ENCODE results near the gene HSD3B2. TPM values are rescaled to one million over a fixed set of nuclear protein-coding genes. Genes with fewer than 3 reads are reported as not detected.

The HSD3B2 gene
- total and polyA plus RNA-seq, 2 of the 8 experiments (the other 6 are each of a cell fraction or from before 2014, with no cell fraction given) = not detected

GRCh38 chr1:119453021-119453420, 38.1 kb downstream of the HSD3B2 start:
- FAIRE-seq = no peak

More at GRCh38 chr1:119453021-119453420, 38.1 kb downstream of the HSD3B2 start:
- TF ChIP-seq SP4 (IDR thresholded peaks at IDR 0.05; ENCODE audit: low read length) (no peak), FOSL1 (IDR thresholded peaks at IDR 0.05; ENCODE audit: insufficient read depth, low read depth, low read length) (no peak), CBX8 (IDR thresholded peaks at IDR 0.05; ENCODE audit: borderline replicate concordance, low read depth, low read length) (no peak), KDM4A (IDR thresholded peaks at IDR 0.05; ENCODE audit: low read depth, low read length, severe bottlenecking) (no peak), GTF2F1 (IDR thresholded peaks at IDR 0.05; ENCODE audit: borderline replicate concordance, low read depth, low read length) (no peak), RFX5 (IDR thresholded peaks at IDR 0.05; ENCODE audit: borderline replicate concordance, low read depth, low read length) (no peak), ASH2L (IDR thresholded peaks at IDR 0.05; ENCODE audit: low read length) (no peak), TCF12 (IDR thresholded peaks at IDR 0.05; ENCODE audit: low read depth, low read length) (no peak), HDAC2 (IDR thresholded peaks at IDR 0.05; ENCODE audit: borderline replicate concordance in 1 of 2, low read depth in 2 of 2, low read length in 2 of 2) (no peak), POLR2A (IDR thresholded peaks at IDR 0.05; ENCODE audit: control extremely low read depth in 1 of 2, low read depth in 2 of 2, low read length in 2 of 2) (no peak), PHF8 (conservative IDR thresholded peaks at IDR 0.05; ENCODE audit: low read depth, low read length) (no peak), CTCF (IDR thresholded peaks at IDR 0.05; ENCODE audit: control extremely low read depth in 1 of 3, insufficient read depth in 1 of 3, low read depth in 1 of 3, low read length in 3 of 3) (no peak), CREB1 (IDR thresholded peaks at IDR 0.05) (no peak)
- Histone ChIP-seq H3K14ac (ENCODE audit: insufficient read length) (no peak overlapping the region), H3K56ac (replicated peaks; ENCODE audit: insufficient read length, low read depth, low read length) (no peak overlapping the region), H3K79me2 (ENCODE audit: control insufficient read depth in 1 of 2, insufficient read depth in 2 of 2, low read length in 2 of 2) (no peaks in the 10 kb centered on the region), H2BK5ac (ENCODE audit: low read depth, low read length) (no peak overlapping the region), H3K23ac (ENCODE audit: insufficient read length) (no peak overlapping the region), H3K4me1 (replicated peaks in 1 of 4; ENCODE audit: control insufficient read depth in 3 of 4, insufficient read depth in 4 of 4, low read length in 3 of 4) (peaks cover 0 to 2% (median 0%) of the 10 kb centered on the region in 4 experiments; a peak in 2 of 7 replicates), H4K5ac (ENCODE audit: insufficient read length, low read depth, low read length) (no peak overlapping the region), H3K9me3 (ENCODE audit: insufficient read depth in 2 of 2, low read depth in 1 of 2, low read length in 1 of 2) (no peaks in the 10 kb centered on the region), H3K27ac (ENCODE audit: low read depth, low read length) (no peak overlapping the region), H3K9ac (replicated peaks in 1 of 4; ENCODE audit: extremely low read depth in 1 of 4, low read depth in 3 of 4, low read length in 3 of 4) (no peak overlapping the region), H2AK5ac (ENCODE audit: low read depth, low read length) (no peak overlapping the region), H3K23me2 (ENCODE audit: low read depth, low read length) (0 out of 2 replicates have a peak, but pooled peaks cover 2% of the 10 kb centered on the region), H2BK120ac (replicated peaks; ENCODE audit: low read depth, low read length) (no peak overlapping the region), H2BK12ac (ENCODE audit: low read depth, low read length) (no peak overlapping the region), H3K18ac (ENCODE audit: extremely low read depth, low read length) (no peak overlapping the region), H2BK15ac (ENCODE audit: low read length) (no peak overlapping the region), H3K4me3 (ENCODE audit: extremely low read depth in 1 of 4, insufficient read depth in 2 of 4, low read depth in 3 of 4, low read length in 4 of 4) (no peak overlapping the region), H3K79me1 (ENCODE audit: low read depth, low read length) (no peaks in the 10 kb centered on the region), H2AFZ (ENCODE audit: low read length) (no peak overlapping the region), H4K91ac (replicated peaks; ENCODE audit: insufficient read length, low read length) (no peak overlapping the region), H4K20me1 (replicated peaks in 1 of 2; ENCODE audit: control insufficient read depth in 1 of 2, insufficient read depth in 2 of 2, low read length in 2 of 2) (no peaks in the 10 kb centered on the region), H3K27me3 (replicated peaks in 1 of 4; ENCODE audit: control insufficient read depth in 3 of 4, extremely low read depth in 1 of 4, insufficient read depth in 3 of 4, low read length in 3 of 4) (no peaks in the 10 kb centered on the region), H3K36me3 (ENCODE audit: control insufficient read depth in 2 of 4, insufficient read depth in 4 of 4, low read length in 3 of 4) (no peaks in the 10 kb centered on the region), H4K8ac (ENCODE audit: extremely low read depth, insufficient read depth, low read length) (no peak overlapping the region), H3K4ac (replicated peaks; ENCODE audit: insufficient read length, low read depth, low read length) (no peak overlapping the region), H3K4me2 (ENCODE audit: insufficient read depth in 1 of 2, low read depth in 2 of 2, low read length in 2 of 2) (no peak overlapping the region), H2BK20ac (ENCODE audit: low read length) (no peak overlapping the region)
- POLR2A ChIA-PET (ENCODE audit: partially characterized antibody) = no interaction called here
- CTCF ChIA-PET (ENCODE audit: partially characterized antibody) = interaction anchor here (1.1 to 7.0 kb wide), 9 partner anchors 8 to 91 kb away, joined by 3 to 31 read pairs (median 4); no protein-coding TSS in a partner anchor
- no peak for DNase-seq (ENCODE audit: low read depth in 1 of 2, low spot score in 2 of 2)
- WGBS, 2 experiments (ENCODE audit: extremely low coverage in 1 of 2, insufficient coverage in 1 of 2, insufficient read length in 1 of 2, insufficient replicate concordance in 2 of 2, low coverage in 1 of 2, low lambda C conversion rate in 2 of 2, missing lambda C conversion rate in 1 of 2) = 87% methylated on average over 3 of the region's 3 CpGs; no CpG with 5 or more reads in 1 of the 2 experiments

Data from H1 (cell line).